Stimulated activated CD8-positive, alpha-beta memory T cell treated with anti-CD3 and anti-CD28 coated beads, Interleukin-2, amount 100 ng/mL, for 1 hour (primary cell): Measurements from ENCODE around the gene UGT1A5.

Experiments
- DNase-seq, 2 donors: peaks; one replicate each; pipeline ENCODE4 v3.0.0-alpha.2; 2020; ENCODE audit warnings: low read depth in 2 of 2

Gene UGT1A5

DNA sequence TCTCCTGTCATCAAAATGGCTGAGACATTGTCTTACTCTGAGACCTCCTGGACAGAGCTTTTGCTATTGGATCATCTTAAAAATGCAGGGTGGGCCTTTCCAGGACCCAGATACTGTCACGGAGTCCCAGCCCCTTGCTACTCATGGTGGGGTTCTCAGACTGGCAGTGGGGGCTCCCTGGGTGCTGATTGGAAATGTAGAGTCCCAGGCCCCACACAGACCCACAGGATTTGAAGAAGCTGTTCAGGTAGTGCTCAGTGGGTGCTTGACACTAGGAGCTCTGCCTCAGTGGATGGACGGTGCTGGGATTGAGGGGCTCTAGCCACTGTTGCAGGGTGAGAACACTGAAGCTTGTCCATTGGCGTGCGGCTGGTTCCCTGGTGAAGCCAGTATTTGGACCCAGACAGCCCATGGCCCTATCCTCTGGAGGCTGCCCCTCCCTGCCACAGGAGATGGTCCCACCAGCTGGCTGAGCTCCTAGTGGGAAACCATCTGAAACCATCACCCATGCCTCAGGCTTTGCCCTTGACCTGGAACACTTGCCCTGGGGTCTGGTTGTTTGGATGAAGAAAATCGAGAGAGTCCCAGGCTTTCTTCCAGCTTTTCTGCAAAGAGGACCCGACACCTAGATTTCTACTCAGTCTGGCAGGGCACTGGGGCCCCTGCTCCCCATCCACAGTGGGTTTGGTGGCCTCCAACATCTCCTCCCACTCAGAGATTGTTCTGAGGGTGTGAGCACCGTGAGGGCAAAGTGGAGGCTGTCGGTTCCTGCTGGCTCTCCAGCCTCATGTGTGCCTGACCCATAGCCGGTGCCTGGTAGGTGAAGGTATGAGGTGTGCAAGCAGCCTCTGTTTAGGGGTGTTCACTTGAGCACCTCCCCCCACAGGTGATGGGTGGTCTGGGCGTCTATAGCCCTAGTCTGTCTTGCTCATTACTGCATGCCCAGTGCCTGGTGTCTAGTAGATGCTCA is 95.5 kb downstream of the UGT1A5 start:
- DNase-seq, result no peak

- no peak for DNase-seq
These were observed 97.7 kb downstream of the UGT1A5 start for GRCh38 chr2:233810385-233810784.

- DNase-seq, result no peak
These were observed 98.4 kb downstream of the UGT1A5 start for GRCh38 chr2:233811087-233811486.

DNA sequence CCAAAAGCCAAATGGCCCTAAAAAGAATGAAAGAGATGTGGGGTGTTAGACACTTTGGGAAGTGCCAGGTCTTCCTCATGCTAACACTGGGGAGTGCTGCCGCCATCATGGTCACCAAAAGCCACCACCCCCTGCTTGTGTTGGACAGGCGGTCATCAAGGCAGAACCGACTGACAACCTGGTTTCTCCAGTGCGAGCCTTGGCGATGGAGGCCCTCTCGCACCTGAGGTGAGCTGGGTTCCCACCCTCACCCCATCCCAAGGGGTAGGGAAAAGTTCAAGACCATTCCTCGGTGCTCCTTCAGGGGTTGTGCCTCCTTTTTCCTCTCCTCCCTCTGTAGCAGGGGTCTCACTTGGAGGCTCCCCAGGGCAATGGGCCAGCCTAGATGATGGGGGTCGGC is 99.0 kb downstream of the UGT1A5 start:
- no peak for DNase-seq

DNA sequence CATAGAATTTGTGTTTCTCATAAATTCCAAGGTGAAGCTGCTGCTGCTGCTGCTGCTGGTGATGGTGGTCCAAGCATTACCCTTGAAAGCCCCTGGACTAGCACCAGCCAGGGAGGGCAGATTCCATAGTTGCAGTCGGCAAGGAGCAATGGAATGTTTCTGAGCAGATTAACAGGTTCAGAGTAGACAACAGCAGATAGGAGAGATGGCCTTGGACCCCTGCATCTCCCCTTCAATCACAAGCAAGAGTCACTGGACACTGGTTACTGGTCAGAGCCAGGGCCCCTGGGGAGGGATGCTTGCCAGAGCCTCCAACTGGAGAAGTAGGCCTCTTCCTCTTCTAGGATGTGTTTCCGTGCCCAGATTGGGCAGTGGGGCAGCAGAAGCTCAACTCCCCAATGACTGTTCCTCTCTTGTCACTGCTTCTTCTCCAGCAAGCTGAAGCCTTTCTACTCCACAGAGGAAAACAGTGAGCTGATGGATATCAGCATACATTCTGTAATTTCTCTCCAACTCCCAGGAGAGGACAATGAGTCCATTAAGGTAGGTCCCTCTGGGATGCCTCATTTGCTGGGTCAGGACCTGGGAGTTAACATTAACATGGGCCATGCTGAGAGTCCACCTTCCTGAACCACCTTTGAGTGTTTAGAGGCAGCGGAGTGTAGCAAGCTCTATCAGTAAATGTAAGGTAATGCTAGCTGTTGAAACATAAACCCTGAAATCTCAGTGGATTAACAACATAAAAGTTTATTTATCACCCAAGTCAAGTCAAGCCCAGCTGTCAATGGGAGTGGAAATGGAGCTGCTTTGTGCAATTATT is 100.7 kb downstream of the UGT1A5 start:
- no peak for DNase-seq

DNA sequence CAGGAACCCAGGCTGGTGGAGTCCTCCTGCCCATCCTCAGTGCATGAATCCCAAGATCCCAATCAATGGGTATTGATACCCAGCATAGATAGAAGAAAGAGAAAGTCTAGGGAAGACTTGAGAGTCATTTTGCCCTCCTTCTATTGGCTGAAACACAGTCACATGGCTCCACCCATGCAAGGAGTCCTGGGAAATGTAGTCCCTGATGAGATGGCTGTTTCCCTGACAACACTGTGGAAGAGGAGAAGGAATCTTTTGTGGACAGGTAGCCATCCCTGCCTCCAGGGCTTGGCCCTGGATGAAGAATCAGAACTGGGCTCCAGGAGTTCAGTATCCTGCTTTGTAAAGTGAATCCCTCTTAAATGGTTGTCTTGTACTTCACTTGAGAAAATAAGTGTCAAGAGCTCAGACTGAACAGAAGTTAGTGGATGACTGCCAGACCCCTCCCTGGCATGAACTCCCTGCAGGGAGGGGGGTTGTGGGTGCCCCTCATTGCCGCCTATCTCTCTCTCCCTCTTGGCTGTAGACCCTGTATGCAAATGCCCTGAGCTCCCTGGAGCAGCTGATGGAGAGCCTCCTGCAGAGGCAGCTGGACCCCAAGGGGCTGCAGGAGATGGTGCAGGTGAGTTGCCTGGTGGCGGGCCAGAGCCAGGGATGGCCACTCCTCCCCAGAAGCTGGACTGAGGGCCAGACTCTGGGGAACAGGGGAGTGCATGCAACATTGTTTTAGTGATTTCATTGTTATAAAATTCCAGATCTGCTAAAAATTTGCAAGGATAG is 101.5 kb downstream of the UGT1A5 start:
- DNase-seq, result no peak

DNA sequence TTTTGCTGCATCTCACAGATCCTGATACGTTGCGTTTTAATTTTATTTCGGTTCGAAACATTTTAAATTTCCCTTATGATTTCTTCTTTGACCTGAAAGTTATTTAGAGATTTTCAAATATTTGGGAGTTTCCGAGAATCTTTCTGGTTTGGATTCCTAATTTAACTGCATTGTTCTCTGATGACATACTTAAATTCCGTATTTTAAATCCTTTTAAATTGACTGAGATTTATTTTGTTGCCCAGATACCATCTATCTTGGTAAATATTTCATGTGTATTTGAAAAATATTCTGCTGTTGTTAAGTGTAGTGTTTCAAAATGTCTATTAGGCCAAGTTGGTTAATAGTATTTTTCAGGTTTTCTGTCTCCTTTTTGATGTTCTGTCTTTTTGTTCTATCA is 103.2 kb downstream of the UGT1A5 start:
- no peak for DNase-seq

- DNase-seq, result no peak
These were observed 103.6 kb downstream of the UGT1A5 start for GRCh38 chr2:233816334-233816733.

DNA sequence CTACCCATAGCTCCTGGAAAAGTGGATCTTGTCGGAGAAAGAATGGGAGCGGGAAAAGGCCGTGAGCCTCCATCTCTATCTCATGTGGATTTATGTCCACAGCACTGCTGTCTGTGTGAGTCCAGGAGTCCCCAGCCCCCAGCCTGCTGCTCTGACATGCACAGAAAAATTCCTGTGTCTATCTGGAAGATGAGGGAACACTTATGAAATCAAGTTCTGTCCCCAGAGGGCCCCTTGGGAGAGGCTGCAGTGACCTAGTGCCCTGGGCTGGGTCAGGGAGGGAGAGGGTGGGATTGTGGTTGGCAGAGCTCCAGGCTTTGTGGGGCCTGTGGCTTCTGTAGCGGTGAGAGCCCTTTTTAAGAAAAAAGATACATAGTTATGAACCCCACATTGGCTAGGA is 104.1 kb downstream of the UGT1A5 start:
- DNase-seq, result no peak

DNA sequence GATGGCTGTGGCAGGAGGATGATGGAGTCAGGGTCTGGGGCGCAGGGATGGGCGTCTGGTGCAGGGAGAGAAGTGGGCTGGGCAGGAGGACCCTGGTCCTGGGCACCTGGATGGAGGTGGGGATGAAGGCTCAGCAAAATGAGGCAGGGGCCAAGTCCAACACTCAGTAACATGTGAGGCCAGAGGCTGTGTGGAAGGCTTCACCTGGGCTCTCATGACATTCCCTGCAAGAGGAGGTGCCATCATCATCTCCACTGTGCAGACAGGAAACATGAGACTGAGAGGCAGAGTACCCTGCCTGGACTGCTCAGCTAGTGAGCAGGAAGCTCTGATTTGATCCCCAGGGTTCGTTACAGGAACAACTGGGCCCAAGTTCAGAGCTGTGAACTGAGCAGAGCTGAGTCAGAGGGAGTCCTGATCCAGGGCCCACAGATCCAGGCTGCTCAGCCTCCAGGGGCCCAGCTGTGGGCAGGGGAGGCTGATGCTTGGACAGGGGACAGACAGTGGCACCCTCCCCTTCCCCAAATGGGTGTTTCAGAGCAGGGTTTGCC is 104.7 kb downstream of the UGT1A5 start:
- DNase-seq, result no peak

DNA sequence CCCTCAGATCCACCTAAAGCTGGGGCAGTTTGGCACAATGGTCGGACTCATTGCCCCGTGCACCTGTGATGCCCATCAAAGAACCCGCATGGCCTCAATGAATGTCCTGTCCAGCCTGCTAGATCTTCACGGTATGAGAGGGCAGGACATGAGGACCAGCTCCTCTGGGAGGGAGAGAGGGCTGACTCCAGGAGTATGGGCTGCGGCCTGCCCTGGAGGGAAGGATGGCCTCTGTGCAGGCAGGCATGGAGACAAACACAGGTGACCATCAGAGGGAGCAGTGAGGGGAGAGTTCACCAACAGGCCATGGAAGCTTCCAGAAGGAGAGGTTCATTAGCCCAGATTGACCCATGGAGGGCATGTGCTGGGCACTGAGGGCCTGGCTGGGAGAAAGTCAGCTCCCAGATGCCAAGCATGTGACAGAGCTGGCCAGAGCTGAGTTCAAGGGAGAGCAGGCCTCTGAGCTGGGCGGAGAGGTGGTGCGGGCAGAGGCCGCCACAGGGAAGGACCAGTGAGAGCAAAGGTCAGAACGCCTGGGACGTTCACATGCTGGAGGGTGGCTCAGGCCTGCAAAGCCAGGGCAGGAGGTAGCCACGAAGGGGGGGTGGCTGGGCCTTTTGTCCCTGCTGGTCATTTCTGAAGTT is 105.4 kb downstream of the UGT1A5 start:
- DNase-seq, result no peak

- DNase-seq, result no peak
These were observed 106.2 kb downstream of the UGT1A5 start for GRCh38 chr2:233818639-233819621.

- no peak for DNase-seq
These were observed 107.4 kb downstream of the UGT1A5 start for GRCh38 chr2:233819884-233820773.

GRCh38 chr2:233820774-233821105 is 108.0 kb downstream of the UGT1A5 start:
- DNase-seq, result no peak

DNA sequence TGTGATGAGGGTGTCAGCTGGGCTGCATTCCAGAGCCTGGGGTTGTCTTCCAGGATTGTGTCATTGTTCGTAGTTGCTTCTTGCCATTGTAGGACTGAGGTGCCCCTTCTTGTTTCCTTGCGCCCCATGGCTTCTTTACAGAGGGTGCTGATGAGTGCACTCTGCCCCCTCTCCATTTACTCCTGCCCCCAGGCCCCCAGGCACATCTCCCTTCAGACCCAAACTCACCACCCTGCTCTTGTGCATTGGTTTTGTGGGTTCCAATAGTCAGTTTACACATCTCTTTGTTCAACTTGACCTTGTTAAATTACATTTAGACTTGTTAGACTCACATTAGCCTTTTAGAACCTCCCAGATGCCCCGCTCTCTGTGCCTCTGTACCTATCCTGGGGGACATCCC is 108.5 kb downstream of the UGT1A5 start:
- DNase-seq, result no peak

- DNase-seq, result no peak
These were observed 109.0 kb downstream of the UGT1A5 start for GRCh38 chr2:233821709-233822100.

- no peak for DNase-seq
These were observed 109.5 kb downstream of the UGT1A5 start for GRCh38 chr2:233822101-233822771.
